CD4-positive, alpha-beta T cell (primary cell): ENCODE measurements around the gene RRP8. TPM values are rescaled to one million over a fixed set of nuclear protein-coding genes. Genes with fewer than 3 reads are reported as not detected.

Experiments
- ATAC-seq: fragments of 200-7000 bp; cut with Tn5 transposase; one replicate; pipeline ENCODE4 v1.10.0; 2022; ENCODE audit warnings: mild to moderate bottlenecking; ENCODE audit not compliant: poor library complexity
- CTCF ChIA-PET: fragments of 350-600 bp; sonication (Branson Sonifier 250); formaldehyde crosslinking; loops from one replicate; lab custom pipeline; 2021; ENCODE audit warnings: antibody characterized with exemption, inconsistent platforms; lab: Charles Lee
- POLR2A ChIA-PET: fragments of 350-600 bp; sonication (Branson Sonifier 250); formaldehyde crosslinking; loops from one replicate; lab custom pipeline; 2021; ENCODE audit warnings: antibody characterized with exemption, inconsistent platforms; lab: Charles Lee
- DNase-seq, 14 experiments: peaks; one replicate each; pipeline ENCODE4 v3.0.0-alpha.2; 2013 to 2020; ENCODE audit warnings: mixed read lengths in 2 of 14
- H3K27ac ChIP-seq, 2 donors: one replicate each; pipeline versions ENCODE4 v1.5.1 to v1.7.0; 2013; ENCODE audit warnings: low read length in 2 of 2, low read depth in 1 of 2, mild to moderate bottlenecking in 1 of 2
- H3K27me3 ChIP-seq, 2 experiments: 1 replicate in 1 of 2; 2 replicates in 1 of 2; pipeline versions ENCODE4 v1.6.1 to v1.7.0; 2013; ENCODE audit warnings: low read length in 2 of 2, control low read depth in 1 of 2, mild to moderate bottlenecking in 1 of 2, moderate library complexity in 1 of 2; ENCODE audit not compliant: insufficient read depth in 2 of 2, control insufficient read depth in 1 of 2
- H3K36me3 ChIP-seq: one replicate; pipeline ENCODE4 v1.6.1; 2013; ENCODE audit warnings: low read length, control low read depth; ENCODE audit not compliant: insufficient read depth
- H3K4me1 ChIP-seq: one replicate; pipeline ENCODE4 v1.6.1; 2013; ENCODE audit warnings: low read length, control low read depth; ENCODE audit not compliant: insufficient read depth
- H3K4me3 ChIP-seq: one replicate; pipeline ENCODE4 v1.5.1; 2013; ENCODE audit warnings: mild to moderate bottlenecking, low read length, moderate library complexity
- H3K9me3 ChIP-seq, 2 experiments: 1 replicate in 1 of 2; 2 replicates in 1 of 2; pipeline versions ENCODE4 v1.6.1 to v1.7.0; 2013; ENCODE audit warnings: low read length in 2 of 2, mild to moderate bottlenecking in 2 of 2, control low read depth in 1 of 2, moderate library complexity in 1 of 2; ENCODE audit not compliant: control insufficient read depth in 1 of 2, insufficient read depth in 1 of 2
- H3K27ac Mint-ChIP-seq: one replicate; pipeline ENCODE4 v1.8.0; 2020; ENCODE audit warnings: mixed read lengths
- H3K27me3 Mint-ChIP-seq: one replicate; pipeline ENCODE4 v1.8.0; 2021; ENCODE audit warnings: mixed read lengths
- H3K36me3 Mint-ChIP-seq: one replicate; pipeline ENCODE4 v1.8.0; 2021; ENCODE audit warnings: low read depth, mixed read lengths
- H3K4me1 Mint-ChIP-seq: one replicate; pipeline ENCODE4 v1.8.0; 2021; ENCODE audit warnings: low read depth, mixed read lengths
- H3K4me3 Mint-ChIP-seq: one replicate; pipeline ENCODE4 v1.8.0; 2020; ENCODE audit warnings: mild to moderate bottlenecking, mixed read lengths
- H3K9me3 Mint-ChIP-seq: one replicate; pipeline ENCODE4 v1.8.0; 2020; ENCODE audit warnings: mixed read lengths
- CTCF ChIP-seq: fragments of 200-600 bp; IDR thresholded peaks from one replicate; pipeline ENCODE4 v1.8.0; 2022; ENCODE audit warnings: antibody characterized with exemption, mild to moderate bottlenecking
- intact Hi-C, 2 experiments: fragments of 100-400 bp; cut with DNase I in 1 of 2; cut with micrococcal nuclease in 1 of 2; formaldehyde crosslinking; loops; one replicate each; pipeline versions ENCODE4 v1.15.1 to v1.9.0; 2023 to 2025; cut with DNase I, micrococcal nuclease
- total RNA-seq, 174 experiments: library from RNA in 2 of 174; stranded (reverse) in 2 of 174; gene quantifications; one replicate each; pipeline ENCODE4 v1.2.3 and lab custom pipeline; 2021 to 2026

The RRP8 gene
- total RNA-seq, 2 experiments from 2014 or later = 25.7 to 27.3 TPM

DNA sequence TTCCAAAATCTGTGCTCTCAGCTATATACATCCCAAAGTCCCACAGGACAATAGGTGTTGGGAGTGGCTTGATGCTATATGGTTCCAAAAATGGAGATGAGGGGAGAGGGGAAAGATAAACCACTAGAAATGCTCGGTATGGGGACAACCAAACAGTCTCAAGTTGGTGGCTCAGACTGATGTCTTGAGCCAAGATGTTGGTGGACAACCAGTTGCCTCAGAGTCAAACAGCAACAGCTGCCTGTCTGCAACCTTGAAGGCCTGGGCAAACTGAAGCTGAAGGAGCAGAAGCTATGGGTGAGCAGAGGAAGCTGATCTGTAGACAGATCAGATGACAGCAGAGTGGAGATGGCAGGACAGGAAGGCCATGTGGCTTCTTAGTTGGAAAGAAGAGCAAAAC lies 4.0 kb downstream of the RRP8 start:
- Mint-ChIP-seq H3K27ac (no peak overlapping the region), H3K9me3 (no peaks in the 10 kb centered on the region), H3K4me1 (peaks cover 36% of the 10 kb centered on the region), H3K27me3 (no peaks in the 10 kb centered on the region), H3K36me3 (peaks cover 68% of the 10 kb centered on the region), H3K4me3 (peak overlapping the region; percentile 44)
- DNase-seq (no peak), ATAC-seq (no peak)
- peaks cover 60% of the 10 kb centered on the region for H3K36me3 ChIP-seq
- intact Hi-C loops = loop anchor here in 1 of 2 experiments (10.0 kb wide), 1 partner anchor 65 kb away; no protein-coding TSS in a partner anchor
- POLR2A ChIA-PET = interaction anchor here (1.1 to 2.4 kb wide), 3 partner anchors 13 to 84 kb away, joined by 3 to 6 read pairs (median 5); partner anchors contain the start of genes MRPL17, TAF10 and TPP1
- no peak overlapping the region for H3K4me3 ChIP-seq
- no peaks in the 10 kb centered on the region for H3K9me3 ChIP-seq
- peaks cover 36% of the 10 kb centered on the region for H3K4me1 ChIP-seq
- H3K27ac ChIP-seq = no peak overlapping the region
- CTCF ChIA-PET = no interaction called here
- no peak for TF ChIP-seq CTCF
- no peaks in the 10 kb centered on the region for H3K27me3 ChIP-seq

GRCh38 chr11:6598555-6598954 lies 4.9 kb downstream of the RRP8 start:
- DNase-seq (no peak), ATAC-seq (no peak)
- no peaks in the 10 kb centered on the region for H3K27me3 ChIP-seq
- no peaks in the 10 kb centered on the region for H3K9me3 ChIP-seq
- peaks cover 77% of the 10 kb centered on the region for H3K36me3 Mint-ChIP-seq
- H3K4me3 ChIP-seq = no peak overlapping the region
- peak overlapping the region; percentile 3 for H3K27ac Mint-ChIP-seq
- no peak overlapping the region for H3K4me3 Mint-ChIP-seq
- intact Hi-C loops = loop anchor here in 1 of 2 experiments (10.0 kb wide), 1 partner anchor 64 kb away; no protein-coding TSS in a partner anchor
- no peak for TF ChIP-seq CTCF
- no peaks in the 10 kb centered on the region for H3K27me3 Mint-ChIP-seq
- ChIA-PET POLR2A (interaction anchor here (2.4 kb wide), 1 partner anchor 14 kb away, joined by 6 read pairs; the partner anchor contains the start of gene TAF10), CTCF (no interaction called here)
- H3K36me3 ChIP-seq = peaks cover 65% of the 10 kb centered on the region
- H3K4me1 ChIP-seq = peaks cover 39% of the 10 kb centered on the region
- H3K27ac ChIP-seq = no peak overlapping the region
- H3K4me1 Mint-ChIP-seq = peaks cover 45% of the 10 kb centered on the region
- no peaks in the 10 kb centered on the region for H3K9me3 Mint-ChIP-seq

DNA sequence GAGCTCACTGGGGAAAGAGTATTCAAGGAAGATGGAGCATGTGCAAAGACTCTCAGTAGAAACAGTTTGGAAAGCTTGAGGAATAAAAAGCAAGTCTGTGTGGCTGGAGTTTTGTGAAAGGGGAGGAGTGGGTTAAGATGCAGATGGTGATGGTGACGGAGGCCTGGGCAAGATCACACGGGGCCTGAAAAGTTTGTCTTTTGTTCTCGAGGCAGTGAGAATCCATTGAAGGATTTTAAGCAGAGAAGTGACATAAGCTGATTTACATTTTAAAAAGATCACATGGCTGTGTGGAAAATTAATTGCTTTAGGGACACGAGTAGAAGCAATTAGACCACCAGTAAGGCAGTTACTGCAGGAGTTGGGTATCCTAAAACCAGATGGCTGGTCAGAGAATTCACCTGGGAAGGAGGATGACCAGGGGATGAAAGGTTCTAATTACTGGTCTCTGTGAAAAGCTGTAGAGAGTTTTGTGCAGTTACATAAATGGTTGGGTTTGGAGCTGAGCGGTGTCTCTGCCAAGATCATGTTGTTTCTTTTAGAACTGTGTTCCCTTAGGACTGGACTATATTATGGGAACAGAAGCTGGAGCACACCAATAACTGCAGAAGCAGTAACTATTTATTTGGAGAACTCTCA lies 7.1 kb downstream of the RRP8 start:
- Histone ChIP-seq H3K27me3 (no peaks in the 10 kb centered on the region), H3K27ac (no peak overlapping the region), H3K4me1 (peaks cover 25% of the 10 kb centered on the region), H3K36me3 (peaks cover 66% of the 10 kb centered on the region), H3K4me3 (no peak overlapping the region), H3K9me3 (no peaks in the 10 kb centered on the region)
- TF ChIP-seq CTCF = no peak
- H3K27me3 Mint-ChIP-seq = no peaks in the 10 kb centered on the region
- H3K36me3 Mint-ChIP-seq = peaks cover 89% of the 10 kb centered on the region
- ChIA-PET CTCF (interaction anchor here (0.6 to 0.9 kb wide), 2 partner anchors 53 to 87 kb away, joined by 3 to 4 read pairs; partner anchors contain the start of gene MRPL17), POLR2A (interaction anchor here (0.9 kb wide), 1 partner anchor 87 kb away, joined by 3 read pairs; the partner anchor contains the start of gene MRPL17)
- DNase-seq = no peak
- no peak overlapping the region for H3K4me3 Mint-ChIP-seq
- peaks cover 48% of the 10 kb centered on the region for H3K4me1 Mint-ChIP-seq
- intact Hi-C loops = loop anchor here in 1 of 2 experiments (10.0 kb wide), 1 partner anchor 62 kb away; no protein-coding TSS in a partner anchor
- no peak for ATAC-seq
- no peaks in the 10 kb centered on the region for H3K9me3 Mint-ChIP-seq
- no peak overlapping the region for H3K27ac Mint-ChIP-seq
